ENCODE measurements around the gene RAD51B.

DNA sequence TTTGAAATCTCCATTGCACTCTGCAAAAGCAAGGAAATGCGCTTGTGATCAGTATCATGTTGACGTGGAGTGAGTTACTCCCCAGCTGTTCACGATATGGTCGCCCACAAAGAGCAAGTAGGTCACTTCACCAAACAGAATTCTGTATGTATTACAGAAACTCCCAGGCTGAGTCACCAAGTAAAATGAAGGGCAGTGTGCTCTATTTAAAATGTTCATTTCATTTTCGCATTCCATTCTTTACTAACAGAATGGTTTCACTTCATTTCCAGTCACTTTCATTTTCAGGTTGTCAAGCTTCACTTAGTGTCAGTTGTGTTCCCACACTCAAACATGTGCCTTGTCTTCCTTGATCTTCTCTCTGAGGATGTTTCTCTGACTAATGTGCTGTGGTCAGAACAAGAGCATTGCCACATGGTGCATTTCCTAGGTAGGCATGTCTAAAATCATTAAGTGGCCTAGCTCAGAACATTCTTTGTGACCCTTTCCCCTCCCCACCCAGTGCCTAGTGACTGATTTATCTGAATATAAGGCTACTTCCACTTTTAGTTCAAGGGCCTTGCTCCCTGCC is 391.2 kb downstream of the RAD51B start:
- TF ChIP-seq SUZ12 (IDR thresholded peaks at IDR 0.05; ENCODE audit: extremely low read depth, insufficient read depth, insufficient read length) = no peak
- no peak for TF ChIP-seq YY1 (IDR thresholded peaks at IDR 0.05; ENCODE audit: insufficient read depth, insufficient read length)
- no peak for TF ChIP-seq ZNF274 (IDR thresholded peaks at IDR 0.05; ENCODE audit: low read depth, low read length)
